ELF-1 (cell line): Measurements from ENCODE around the gene ADSS2.
"Not testable (repeated sequence)": the region's sequence is repeated elsewhere in the genome, so short reads cannot be mapped to it uniquely, and the experiment has no call there.

ENCODE experiments used
- DNase-seq: peaks from one replicate; pipeline ENCODE4 v3.0.0-alpha.2; 2016; ENCODE audit warnings: low read depth, low spot score

Gene ADSS2

GRCh38 chr1:244365809-244366208, 85.9 kb downstream of the ADSS2 start:
- DNase-seq, result no peak

DNA sequence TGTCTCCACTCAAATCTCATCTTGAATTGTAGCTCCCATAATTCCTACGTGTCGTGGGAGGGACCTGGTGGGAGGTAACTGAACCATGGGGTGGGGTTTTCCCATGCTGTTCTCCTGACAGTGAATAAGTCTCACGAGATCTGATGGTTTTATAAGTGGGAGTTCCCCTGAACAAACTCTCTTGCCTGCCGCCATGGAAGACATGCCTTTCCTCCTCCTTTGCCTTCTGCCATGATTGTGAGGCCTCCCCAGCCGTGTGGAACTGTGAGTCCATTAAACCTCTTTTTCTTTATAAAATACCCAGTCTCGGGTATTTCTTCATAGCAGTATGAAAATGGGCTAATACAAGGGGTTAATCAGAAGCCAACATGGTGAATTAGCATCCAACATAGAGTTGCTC, 86.4 kb downstream of the ADSS2 start:
- not testable (repeated sequence) for DNase-seq

DNA sequence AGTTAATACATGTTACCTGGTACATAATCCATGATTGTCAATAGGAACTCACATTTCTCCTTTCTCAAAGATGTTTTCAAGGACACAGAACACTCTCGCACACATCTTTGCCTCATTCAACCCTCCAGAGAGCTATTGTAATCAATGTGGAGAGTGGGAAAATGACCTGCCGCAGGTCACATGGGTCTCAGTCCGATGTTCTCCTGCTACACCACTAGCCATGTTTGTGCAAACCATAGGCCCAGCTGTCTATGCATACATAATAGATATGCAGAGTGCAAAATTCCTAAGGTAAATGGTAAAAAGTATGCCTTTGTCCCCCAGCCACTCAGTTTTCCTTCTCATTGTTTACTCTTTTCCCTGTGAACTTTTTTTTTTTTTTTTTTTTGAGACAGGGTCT, 89.2 kb downstream of the ADSS2 start:
- DNase-seq, result no peak

DNA sequence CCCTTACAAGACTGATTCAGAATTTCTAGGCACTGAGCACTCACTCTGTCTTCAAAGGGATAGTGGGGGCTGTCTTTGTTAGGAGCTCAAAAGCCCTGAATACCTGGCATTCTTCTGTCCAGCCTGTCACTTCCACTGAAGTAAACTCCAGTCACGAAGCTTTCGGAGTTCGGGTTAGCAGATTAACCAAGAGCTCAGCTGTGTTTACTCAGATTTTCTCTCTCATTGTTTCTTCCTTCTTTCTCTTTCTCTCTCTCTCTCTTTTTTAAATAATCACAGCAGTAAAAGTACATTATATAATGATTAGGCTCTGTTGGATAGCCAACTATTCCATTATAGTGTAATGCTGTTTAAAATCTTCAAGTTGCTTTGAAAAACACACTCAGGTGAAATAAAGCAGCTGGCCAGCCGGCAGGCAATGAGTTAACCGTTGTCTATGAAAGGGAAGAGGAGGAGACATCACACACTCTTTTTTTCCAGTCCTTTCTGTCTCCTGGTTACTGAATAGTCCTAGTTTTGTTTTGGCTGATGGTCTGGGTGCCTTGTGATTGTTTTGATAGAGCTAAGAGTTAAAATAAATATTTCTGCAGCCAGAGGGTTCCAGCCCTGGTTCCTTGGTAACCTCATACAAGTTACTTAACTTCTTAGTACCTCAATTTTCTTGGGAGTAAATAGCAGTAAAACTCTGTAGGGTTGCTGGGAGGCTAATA, 89.8 kb downstream of the ADSS2 start:
- peak; percentile 83 for DNase-seq
